Fibroblast of skin of abdomen (primary cell): ENCODE measurements around the gene CBR1. TPM values are rescaled to one million over a fixed set of nuclear protein-coding genes. Genes with fewer than 3 reads are reported as not detected.

Experiments used
- DNase-seq: peaks from one replicate; pipeline ENCODE4 v3.0.0-alpha.2; 2013
- polyA plus RNA-seq, 2 experiments: library from polyadenylated mRNA; unstranded; fragments of 120-200 nt; gene quantifications; one replicate each; pipeline ENCODE4 v1.2.1, GENCODE V29; 2013; ENCODE audit not compliant: insufficient read length in 2 of 2

The CBR1 gene
- 62.7 TPM for polyA plus RNA-seq (2013, experiment 1 of 2; ENCODE audit: insufficient read length)
- polyA plus RNA-seq (2013, experiment 2 of 2; ENCODE audit: insufficient read length), result 67.3 TPM

DNA sequence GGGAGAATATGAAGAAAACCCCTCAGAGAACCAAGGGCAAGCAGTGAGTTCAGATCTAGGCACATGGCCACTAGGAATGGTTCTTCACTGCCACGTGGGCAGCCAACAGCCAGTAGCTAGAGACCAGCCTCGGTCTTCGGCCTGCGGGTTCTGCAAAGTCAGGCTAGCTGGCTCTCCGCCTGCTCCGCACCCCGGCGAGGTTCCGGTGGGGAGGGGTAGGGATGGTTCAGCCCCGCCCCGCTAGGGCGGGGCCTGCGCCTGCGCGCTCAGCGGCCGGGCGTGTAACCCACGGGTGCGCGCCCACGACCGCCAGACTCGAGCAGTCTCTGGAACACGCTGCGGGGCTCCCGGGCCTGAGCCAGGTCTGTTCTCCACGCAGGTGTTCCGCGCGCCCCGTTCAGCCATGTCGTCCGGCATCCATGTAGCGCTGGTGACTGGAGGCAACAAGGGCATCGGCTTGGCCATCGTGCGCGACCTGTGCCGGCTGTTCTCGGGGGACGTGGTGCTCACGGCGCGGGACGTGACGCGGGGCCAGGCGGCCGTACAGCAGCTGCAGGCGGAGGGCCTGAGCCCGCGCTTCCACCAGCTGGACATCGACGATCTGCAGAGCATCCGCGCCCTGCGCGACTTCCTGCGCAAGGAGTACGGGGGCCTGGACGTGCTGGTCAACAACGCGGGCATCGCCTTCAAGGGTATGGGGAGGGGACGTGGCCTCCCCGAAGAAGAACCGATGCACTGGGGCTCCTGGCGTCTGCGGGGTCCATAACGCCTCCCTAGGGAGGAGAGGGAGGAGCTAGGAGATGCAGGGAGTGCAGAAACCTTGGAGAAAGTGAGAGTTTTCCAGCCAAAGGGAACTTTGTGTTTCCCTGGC is at the start of gene CBR1:
Gene CBR1 (plus strand): TSS at position 312 of the 871 bp plus-strand sequence. CDS start 92 bp downstream, at position 404.
- peak; percentile 95 for DNase-seq

DNA sequence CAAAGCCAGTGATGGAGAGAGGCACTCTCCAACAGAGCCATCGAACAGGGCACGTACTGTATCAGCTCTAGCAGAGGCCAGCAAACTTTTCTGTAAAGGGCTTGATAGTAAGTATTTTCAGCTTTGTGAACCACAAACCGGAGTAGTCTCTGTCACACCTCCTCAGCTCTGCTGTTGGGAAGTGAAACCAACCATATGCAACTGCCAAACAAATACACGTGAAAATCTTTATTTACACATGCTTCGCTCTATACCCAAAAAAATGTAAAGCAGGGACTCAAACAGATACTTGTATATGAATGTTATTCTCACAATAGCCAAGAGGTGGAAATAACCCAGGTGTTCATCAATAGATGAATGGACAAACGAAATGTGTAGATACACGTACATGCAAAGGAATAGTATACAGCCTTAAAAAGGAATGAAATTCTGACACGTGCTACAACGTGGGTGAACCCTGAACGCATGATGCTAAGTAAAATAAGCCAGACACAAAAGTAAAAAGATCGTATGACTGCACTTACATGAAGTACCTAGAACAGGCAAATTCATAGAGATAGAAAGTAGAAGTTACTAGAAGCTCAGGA is 48.5 kb upstream of the CBR1 start:
- no peak for DNase-seq

DNA sequence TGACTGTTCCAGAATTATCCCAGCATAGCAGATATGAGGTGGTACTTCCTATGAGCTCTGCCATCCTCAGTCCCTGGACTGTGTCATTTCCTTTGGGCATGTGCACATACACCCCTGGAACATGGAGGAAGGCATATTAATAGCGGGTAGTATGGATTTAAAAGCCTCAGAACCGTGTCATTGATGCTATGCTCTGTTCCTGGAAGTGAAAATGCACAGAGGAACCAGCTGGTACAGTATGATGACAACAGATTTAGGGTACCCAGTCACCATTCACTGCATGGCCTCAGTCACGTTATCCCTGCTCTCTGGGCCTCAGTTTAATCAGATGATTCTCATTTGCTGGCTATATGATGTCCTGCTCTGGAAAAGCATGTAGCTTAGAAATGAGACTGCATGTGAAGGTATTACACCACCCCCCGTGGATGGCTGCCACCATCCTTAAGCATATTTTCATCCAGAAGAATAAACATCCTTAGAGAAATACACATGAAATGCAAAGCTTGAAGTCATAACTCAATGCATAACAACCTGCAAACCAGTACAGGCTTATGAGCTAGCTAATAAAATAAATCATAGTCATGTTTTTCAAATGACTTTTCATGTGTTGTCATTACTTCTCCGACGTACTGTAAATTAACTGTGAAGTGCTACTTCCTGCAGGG is 47.3 kb upstream of the CBR1 start:
- no peak for DNase-seq

DNA sequence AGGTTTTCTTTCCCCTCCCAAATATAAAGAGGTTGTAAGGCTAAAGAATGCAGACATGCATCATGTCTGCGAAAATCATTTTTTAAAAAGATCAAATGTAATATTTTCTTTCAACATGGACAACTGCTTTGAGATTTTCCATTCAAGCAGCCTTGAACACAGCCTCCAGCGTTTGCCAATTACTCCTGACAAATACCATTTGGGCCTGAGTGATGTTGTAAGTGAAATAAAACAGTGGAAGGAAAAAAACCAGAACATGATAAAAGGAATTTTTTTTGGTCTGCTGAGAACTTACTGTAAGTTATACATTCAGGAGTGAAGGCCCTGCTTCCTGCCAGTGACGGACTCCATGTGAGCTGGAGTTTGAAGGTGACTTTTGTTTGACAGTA is 46.7 kb upstream of the CBR1 start:
- DNase-seq, result peak; percentile 65

DNA sequence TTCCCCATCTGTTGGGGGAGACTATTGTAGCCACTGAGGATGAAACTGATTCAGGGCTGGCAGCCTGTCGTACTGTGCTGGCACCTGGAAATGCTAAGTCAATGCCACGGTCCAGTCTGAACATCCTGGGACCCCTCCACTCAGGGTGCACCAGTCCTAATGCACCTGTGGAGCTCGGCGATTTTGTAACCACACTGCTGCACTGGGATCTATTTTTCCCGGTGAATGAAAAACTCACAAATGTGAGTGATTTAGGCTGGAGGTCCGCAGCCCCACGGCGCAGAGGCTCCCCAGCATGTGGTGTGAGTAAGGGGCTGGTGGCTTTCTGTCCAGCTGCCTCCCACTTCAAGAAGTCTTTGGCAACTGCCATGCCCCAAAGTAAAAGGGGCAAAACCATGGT is 45.0 kb upstream of the CBR1 start:
- no peak for DNase-seq

DNA sequence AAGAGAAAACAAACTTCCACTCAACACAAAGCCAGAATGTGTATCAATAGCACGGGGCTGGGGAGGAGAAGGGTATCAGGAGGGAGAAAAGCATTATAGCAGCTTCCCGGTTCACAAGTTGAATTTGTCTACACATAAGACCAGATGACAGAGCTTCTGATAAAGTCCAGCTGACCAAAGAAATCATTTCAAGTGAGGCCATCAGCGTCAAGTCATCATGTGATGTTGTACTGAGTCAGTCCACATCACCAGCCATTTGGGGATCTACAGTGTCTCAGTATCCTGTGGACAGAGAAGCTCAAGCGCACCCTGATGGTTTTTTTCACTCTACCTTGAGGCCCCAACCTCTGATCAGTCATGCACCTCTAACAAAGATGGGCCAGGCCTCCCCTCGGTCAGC is 42.5 kb upstream of the CBR1 start:
- peak; percentile 19 for DNase-seq

DNA sequence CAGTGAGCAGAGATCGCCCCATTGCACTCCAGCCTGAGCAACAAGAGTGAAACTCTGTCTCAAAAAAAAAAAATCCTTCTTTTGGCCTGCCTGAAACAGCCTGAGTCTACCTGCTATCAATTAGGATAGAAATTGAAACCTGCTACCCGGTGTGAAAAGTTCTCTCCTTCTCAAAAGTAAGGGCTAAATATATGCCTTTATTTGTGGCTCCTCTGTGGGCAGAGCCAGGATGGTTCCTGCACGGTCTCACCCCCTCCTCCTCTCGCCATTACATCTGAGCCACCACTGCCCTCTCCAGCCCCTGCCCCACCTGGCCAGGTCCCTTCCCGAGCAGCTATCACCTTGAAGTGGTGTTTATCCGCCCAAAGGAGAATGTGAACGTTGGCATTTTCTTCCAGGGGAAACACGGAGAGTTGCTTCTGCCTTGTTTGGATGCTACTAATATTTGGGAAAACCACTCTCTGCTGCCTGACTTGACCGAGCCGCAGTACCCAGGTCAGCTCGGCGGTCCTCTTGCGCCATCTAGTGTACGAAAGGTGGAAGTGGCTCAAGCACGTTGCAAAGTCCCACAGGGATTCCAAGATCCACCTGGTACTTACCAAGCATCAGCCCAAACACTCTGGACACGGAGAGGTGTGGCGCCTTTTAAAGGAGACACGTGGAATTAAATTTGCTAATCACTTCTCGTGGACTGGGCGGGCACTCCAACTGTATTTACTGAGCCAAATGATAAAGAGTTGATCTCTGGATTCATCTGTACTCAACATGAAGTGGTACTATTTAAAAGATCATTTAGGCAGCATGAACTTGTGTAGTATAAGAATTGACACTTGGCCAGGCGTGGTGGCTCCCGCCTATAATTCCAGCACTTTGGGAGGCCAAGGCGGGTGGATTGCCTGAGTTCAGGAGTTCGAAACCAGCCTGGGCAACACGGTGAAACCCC is 41.4 kb upstream of the CBR1 start:
- peak; percentile 73 for DNase-seq

DNA sequence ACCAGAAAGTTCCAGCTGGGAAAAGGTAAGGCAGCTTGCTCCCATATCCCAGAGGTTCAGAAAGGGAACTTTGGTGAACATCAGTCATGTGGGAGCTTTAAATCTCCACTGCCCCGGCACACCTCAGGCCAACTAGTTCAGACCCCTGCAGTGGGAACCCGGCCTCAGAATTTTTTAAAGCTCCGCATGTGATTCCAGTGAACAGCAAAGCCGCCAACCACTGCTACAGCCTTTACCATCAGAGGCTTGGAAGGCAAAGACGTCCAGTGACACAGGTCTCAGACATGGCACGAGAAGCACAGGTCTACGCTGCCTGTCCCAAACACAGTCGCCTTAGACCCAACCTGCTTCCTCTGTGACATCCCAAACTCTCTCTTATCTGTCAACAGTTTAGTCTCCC is 40.5 kb upstream of the CBR1 start:
- DNase-seq, result no peak

DNA sequence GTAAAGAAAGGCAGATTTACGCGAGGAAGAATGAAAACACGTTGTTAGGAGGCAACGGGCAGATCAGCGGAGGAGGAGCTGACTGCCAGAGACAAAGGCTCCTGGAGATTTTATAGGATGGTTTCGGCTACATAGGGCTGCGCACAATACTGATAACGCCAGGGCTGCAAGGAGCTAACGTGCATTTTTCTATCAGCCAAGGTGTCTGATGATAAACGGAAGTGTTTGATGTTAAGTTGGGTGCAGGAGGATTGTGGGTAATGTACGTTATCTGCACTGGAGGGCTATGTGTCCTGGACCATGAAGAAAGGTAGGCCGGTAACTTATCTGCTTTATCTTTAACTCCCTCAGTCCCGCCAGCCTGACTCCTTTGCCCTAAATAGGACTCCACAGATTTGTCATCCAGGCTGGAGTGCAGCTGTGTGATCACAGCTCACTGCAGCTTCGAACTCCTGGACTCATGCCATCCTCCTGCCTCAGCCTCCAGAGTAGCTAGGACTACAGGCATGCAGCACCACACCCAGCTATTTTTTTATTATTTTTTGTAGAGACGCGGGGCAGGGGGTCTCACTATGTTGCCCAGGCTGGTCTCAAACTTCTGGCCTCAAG is 39.1 kb upstream of the CBR1 start:
- peak; percentile 16 for DNase-seq

DNA sequence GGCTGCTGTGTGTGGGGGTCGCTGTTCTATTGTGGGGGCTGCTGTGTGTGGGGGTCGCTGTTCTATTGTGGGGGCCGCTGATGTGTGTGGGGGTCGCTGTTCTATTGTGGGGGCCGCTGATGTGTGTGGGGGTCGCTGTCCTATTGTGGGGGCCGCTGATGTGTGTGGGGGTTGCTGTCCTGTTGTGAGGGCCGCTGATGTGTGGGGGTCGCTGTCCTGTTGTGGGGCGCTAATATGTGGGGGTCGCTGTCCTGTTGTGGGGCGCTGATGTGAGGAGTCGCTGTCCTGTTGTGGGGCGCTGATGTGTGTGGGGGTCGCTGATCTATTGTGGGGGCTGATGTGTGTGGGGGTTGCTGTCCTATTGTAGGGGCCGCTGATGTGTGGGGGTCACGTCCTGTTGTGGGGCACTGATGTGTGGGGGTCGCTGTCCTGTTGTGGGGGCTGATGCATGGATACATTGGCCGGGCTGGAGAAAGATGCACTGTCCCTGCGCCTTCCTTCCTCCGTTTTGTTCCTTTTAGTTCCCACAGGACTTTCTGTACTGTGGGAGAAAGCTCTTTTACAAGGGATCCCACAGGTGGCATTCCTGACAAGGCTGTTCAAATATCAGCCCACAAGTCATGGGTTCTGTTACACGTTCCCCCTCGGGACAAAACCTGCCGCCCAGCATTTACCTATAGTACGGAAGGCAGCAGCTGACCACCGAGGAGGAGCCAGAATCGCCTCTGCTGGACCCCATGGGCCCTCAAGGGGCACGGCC is 37.0 kb upstream of the CBR1 start:
- DNase-seq, result no peak

DNA sequence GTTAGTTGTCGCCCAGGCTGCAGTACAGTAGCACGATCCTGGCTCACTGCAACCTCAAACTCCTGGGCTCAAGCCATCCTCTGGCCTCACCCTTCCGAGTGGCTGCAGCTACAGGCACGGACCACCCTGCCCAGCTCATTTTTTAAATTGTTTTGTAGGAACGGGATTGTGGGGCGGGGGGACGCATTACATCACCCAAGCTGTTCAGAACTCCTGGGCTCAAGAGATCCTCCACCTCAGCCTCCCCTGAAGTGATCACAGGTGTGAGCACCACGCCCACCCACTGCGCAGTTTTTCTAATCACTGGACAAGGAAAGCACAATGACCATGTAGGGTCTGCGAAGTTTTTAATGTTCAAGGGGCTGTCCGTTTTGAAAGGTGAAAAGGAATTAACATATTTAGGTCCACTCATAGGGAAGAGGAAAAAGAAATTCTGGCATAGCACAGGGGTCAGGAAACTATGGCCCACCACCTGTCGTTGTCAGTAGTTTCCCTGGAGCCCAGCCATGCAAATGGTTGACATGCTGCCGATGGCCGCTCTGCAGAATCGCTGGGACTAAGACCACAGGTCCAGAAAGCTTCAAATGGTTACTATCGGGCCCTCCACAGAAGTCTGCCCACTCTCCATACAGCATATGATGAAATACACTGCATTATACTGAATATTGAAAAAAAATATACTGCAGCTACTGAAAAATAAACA is 35.5 kb upstream of the CBR1 start:
- DNase-seq, result no peak

DNA sequence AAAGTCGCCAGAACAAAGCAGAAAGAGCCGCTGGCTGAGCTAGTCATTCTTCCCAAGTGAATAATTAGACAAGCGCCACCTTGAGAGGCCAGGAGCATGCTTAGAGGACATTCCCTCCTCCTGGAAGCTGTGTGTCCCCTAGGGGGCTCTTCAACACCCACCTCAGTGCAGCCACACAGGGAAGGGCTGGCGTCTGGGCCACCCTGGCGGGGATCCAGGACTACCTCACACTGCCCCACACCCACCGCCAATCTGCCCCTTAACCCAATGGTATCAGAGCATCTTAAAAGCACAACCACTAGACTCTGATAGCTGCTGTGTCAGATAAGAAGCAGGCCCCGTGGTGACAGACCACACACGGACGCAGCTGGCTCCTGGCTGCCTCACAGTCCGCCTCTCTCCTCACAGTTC is 34.4 kb upstream of the CBR1 start:
- no peak for DNase-seq

DNA sequence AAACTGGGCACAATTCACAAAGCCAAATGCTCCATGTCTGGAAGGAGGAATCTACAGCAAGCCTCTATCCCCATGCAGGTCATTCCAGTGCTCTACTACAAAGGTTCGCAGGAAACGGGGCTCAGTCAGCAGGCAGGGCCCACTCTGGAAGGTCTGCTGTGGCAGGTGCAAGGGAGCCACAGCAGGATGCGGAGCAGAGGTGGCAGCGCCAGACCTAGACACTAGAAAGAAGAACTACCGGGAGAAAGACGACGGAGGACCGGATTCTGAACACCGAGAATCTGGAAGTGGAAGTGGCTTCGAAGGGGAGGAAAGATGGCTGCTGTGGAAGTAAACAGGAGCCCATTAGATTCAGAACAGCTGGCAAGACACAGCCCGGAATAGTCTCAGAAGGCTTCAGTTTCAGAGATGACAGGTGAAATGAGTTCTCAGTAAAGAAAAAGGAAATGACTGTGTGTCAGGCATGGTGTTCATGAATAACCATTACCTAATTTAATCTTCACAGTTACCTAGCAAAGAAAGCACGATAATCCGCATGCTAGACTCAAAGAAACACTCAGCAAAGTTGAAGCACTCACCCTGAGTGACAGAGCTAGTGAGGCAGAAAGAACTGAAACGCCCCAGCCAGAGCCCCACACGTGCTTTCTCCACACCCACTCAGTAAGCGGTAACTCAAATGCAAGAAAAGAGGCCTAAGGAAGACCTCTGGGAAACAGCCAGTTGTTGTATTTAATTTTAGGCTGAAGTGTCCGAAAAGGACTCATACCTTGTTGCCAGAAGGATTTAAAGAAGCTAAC is 30.9 kb upstream of the CBR1 start:
- no peak for DNase-seq

DNA sequence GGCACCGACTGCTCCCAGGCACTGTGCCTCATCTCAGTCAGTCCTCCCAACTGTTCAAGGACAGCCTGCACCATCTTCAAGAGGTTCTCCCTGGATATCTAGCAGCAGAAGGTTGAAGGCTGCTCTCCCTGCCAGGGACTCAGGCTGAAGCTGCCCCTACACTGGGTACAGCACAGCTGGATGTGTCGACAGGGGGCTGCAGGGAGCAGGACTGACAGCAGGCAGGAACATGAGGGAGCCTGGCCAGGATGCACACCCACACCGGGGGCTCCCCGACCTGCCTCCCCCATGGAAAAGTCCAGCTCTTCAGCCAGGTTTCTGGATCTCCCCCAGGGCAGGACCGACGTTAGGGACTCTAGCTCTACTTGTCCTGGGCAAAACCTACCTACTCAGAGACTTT is 30.0 kb upstream of the CBR1 start:
- DNase-seq, result no peak

DNA sequence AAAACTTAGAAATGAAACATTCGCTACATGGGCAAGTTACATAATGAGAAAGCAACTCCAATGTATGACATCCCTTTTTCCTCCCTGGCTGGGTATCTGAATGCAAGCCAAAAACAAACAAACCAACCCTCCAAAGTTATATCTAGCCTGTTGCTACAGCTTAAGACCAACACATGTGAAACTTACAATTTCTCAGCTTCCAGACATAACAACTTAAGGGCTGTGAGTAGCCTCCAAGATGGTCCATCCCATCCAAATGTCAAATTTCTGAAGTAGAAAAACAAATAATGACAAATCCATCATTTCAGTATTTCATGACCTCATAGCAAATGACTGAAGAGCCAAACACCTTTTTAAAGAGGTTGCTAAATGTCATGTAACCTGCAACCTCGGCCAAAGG is 29.4 kb upstream of the CBR1 start:
- no peak for DNase-seq

DNA sequence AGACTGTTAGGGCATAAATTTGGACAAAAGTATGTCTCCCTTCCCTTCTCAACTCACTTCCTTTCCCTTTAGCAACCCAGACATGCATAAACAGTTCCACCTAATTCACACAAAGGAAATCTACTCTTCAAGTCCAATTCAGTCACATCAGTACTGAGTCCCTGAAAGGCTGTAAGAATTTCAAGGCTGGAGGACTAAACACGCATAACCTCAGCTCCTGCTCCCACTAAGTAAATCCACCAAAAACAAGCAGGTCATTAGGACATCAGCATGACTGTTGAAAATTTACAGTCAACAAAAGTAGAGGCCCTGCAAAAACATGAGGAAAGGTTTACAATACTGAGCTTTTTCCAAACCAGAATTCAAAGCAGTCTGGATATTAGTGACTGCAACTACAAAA is 27.9 kb upstream of the CBR1 start:
- no peak for DNase-seq

DNA sequence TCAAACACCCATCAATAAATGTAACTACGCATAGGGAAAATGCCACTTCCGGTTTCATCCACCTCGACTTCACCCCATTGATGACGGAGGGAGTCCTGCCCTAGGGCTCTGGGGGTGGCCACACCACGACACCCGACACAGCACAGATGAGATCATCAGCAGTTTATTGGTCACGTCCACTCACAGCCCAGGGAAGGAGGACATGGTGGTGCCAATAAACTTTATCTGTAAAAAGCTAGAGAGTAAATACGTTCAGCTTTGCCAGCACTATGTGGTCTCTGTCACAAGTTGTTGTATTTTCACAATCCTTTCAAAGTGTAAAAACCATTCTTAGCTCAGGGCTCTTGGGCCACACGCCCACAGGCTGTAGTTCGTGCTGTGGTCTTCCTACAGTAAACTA is 25.8 kb upstream of the CBR1 start:
- DNase-seq, result no peak

DNA sequence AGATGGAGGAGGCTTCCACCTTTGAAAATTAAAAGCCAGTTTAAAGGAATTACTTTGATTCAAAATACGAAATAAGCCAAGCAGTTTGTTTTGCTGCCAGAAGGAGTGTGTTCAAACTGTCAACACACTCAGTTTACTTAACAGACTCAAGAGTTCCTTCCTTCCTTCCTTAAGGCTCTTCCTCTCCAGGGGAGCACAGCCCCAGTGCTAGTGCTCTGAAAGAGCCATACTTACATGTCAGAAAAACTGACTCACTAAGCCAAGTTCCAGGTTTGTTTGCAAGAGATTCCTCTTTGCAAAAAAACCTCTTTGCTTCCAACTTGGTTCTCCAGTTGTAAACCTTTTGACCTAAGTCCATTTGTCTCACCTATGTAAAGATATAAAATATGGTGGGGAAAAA is 23.8 kb upstream of the CBR1 start:
- DNase-seq, result no peak

DNA sequence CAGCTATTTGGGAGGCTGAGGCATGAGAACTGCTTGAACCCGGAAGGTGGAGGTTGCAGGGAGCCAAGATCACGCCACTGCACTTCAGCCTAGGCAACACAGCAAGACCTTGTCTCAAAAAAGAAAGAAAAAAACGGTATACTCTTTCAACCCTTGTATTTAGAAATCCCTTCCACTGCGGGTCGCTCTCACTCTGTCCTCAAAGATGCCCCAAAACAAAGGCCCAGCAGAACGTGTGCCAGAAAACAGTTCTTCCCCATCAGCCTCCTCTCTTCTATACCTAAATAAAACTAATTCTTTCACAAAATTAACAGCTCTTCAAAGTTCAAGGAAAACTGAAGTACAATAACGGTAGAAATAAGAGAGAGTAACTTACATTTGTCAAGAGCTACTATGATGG is 22.7 kb upstream of the CBR1 start:
- DNase-seq, result no peak

DNA sequence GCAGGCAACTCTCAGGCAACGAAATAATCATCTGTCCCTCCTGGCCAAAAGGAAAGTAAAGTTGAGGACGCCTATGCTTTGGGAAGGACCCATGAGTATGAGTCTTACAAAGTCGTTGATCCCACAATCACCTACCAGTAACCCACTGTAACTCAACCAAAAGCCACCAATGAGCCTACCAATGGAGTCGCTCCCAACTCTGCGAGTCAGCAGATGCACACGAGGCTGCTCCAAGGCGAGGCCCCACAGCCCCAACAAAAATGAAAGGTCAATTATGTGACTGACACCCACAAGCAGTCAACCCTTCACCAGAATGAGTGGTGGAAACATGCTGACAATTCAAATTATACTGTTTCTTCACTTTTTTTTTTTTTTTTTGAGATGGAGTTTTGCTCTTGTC is 21.5 kb upstream of the CBR1 start:
- no peak for DNase-seq
